OCI-LY3 (cell line): Measurements from ENCODE around the gene BTRC.

Experiments
- EZH2phosphoT487 ChIP-seq: fragments of 200-600 bp; shearing (Covaris generic); IDR thresholded peaks from 2 replicates; pipeline ENCODE4 v1.6.1; 2018; ENCODE audit warnings: antibody characterized with exemption, mixed run types, low read depth
- TF ChIP-seq, protein P1 (sequence below): fragments of 200-600, 300-600 bp; sonication (generic); IDR thresholded peaks from 2 replicates; pipeline ENCODE4 v1.5.1; 2014; ENCODE audit warnings: antibody characterized with exemption, low read length, low read depth

DNA sequence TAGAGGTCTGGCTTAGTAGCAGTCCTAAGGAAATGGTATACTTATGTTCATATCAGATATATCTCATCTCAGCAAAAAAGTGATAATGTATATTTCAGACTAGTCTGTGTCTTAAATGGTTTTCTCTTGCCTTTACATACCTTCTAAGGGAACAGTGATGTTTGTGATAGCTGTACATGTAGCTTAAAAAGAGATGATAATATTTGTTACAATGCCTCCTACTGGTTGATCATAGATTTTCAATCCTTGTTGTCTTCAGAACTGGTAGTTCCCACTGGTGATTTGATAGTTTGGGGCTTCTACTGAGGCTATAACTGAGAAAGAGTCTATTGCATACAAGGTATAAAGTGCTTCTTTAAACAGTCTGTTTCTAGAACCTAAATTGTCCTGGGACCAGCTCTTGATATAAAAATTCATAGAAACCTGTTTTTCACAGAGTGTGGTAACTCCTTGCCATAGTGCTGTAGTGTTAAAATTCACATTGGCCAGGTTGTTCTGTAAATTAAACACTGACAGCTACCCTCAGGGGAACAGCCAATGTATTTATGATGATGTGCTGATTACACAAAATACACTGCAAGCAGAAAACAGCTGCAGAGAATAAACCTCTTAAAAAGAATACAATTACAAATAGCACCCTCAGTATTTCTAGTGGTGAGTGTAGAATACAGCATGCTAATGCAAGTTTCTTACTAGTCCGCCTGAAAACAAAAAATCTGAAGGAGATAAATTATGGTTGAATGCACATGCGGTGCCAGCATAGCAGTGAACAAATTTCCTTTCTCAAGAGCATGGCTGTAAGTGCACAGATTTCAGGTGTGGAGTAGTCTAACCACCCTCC lies 90.3 kb downstream of the BTRC start:
- no peak for TF ChIP-seq EZH2phosphoT487
- TF ChIP-seq, protein P1, sequence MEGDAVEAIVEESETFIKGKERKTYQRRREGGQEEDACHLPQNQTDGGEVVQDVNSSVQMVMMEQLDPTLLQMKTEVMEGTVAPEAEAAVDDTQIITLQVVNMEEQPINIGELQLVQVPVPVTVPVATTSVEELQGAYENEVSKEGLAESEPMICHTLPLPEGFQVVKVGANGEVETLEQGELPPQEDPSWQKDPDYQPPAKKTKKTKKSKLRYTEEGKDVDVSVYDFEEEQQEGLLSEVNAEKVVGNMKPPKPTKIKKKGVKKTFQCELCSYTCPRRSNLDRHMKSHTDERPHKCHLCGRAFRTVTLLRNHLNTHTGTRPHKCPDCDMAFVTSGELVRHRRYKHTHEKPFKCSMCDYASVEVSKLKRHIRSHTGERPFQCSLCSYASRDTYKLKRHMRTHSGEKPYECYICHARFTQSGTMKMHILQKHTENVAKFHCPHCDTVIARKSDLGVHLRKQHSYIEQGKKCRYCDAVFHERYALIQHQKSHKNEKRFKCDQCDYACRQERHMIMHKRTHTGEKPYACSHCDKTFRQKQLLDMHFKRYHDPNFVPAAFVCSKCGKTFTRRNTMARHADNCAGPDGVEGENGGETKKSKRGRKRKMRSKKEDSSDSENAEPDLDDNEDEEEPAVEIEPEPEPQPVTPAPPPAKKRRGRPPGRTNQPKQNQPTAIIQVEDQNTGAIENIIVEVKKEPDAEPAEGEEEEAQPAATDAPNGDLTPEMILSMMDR = peak; percentile 35; the same call in 1 of the 2 replicates
